Measurements from ENCODE around the gene MARCHF2. TPM values are rescaled to one million over a fixed set of nuclear protein-coding genes. Genes with fewer than 3 reads are reported as not detected.

Gene MARCHF2
- polyA plus RNA-seq, 3 donors: 10.7 to 13.4 (median 11.6) TPM

DNA sequence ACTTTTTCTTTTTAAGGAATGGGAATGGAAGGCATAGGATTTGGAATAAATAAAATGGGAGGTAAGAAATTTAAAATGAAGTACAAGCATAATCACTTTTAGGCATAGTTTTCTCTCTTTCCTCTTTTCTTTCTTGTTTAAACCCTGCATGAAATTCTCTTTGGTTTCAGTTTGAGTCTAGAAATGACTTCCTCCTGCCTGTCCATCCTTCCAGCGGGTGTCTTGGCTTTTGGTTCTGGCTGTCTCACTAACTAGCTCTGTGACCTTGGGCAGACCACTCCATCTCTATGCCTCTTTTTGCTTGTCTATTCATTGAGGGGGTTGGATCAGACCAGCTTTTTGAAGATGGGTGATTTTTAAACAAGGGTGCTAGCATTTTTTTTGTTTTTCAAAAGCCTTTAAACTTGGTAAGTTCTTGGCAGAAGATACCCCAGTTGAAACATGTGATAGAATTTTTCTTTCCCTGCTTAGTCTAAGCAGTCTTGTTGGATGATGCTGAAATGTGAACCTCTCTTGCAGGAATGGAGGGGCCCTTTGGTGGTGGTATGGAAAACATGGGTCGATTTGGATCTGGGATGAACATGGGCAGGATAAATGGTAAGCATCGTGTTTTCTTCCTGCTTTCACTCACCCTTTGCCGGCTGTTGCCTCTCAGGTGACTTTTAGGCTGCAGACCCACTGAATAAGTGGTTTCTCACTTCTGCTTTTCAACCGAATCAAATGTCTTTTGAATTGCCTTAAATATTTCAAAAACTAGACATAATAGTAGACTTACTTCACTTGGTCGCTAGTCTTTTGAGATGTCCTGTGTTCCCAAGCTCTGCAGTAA lies 60.8 kb downstream of the MARCHF2 start:
- DNase-seq (ENCODE audit: low read depth in 3 of 3, low spot score in 2 of 3): no peak

- no peak for DNase-seq (ENCODE audit: low read depth in 3 of 3, low spot score in 2 of 3)
Measured at GRCh38 chr19:8475005-8475404, 61.9 kb downstream of the MARCHF2 start.

DNA sequence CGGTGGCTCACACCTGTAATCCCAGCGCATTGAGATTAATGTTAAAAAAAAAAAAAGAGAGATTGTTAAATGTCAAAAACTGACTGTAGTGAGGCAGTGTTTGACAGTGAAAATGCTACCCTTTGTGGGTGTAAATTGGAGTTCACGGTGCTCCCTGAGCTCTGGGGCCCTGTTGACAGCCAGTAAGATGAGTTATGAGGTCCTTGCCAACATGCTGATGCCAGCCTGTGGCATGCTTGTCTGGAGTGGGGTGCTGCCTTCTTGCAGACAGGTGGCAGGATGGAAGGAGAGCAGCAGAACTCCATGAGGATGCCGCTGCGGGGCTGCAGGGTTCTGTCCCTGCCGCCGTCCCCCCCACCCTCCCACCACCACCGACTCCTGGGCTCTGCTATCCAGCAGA lies 63.4 kb downstream of the MARCHF2 start:
- no peak for DNase-seq (ENCODE audit: low read depth in 3 of 3, low spot score in 2 of 3)

DNA sequence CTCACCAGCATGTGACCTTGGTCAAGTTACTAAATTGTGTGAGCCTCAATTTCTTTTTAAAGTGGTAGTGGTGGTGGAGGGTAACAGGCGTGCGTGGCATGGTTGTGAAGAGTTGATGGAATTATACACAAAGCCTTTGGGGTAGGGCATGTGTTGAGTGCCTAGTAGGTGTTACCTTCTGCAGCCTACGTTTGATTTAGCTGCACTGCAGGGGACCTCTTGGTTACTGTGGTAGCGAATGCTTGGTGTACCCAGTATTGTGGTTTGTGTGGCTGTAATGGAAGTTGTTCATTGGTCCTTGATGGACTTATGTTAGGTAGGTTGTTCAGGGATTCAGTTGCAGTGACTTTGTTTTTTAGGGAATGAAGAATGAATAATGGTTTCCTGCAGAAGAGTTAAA lies 64.8 kb downstream of the MARCHF2 start:
- no peak for DNase-seq (ENCODE audit: low read depth in 3 of 3, low spot score in 2 of 3)

DNA sequence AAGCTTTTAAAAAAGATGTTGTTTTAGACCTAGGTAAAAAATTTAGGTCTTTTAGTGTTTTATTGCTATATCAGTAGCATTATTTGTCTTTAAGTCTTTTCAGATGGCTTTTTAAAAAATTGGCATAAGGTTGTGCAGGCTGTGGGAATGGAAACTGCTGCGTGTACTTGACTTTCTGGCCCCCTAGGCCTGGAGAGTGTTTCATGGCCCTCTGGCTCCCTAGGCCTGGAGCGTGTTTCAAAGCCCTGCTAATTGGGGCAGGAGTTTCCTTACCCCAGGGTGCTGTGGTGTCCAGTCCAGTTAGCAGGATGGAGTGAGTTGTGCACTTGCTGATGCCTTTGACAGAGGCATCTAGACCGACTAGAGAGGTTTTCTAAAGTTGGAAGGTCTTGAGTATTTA lies 65.5 kb downstream of the MARCHF2 start:
- no peak for DNase-seq (ENCODE audit: low read depth in 3 of 3, low spot score in 2 of 3)

DNA sequence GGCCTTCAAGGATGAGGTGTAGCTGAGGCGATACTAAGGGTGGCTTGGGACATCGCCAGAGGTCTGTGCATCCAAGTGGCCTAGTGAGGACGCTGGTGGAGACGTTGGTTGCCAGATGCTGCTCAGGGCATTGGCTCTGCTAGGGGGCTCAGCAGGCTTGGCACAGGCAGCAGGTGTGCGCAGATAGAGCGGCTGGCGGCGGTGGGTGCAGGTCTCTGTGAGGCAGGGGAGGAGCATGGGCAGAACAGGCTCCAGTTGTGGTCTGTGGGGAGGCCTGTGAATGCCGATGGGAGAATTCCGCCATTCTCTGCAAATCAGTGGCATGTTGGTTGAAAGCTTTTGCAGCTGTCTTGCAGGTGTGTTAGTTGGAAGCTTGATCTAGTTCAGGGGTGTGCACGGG lies 68.1 kb downstream of the MARCHF2 start:
- no peak for DNase-seq (ENCODE audit: low read depth in 3 of 3, low spot score in 2 of 3)

- DNase-seq (ENCODE audit: low read depth in 3 of 3, low spot score in 2 of 3): no peak
Measured at GRCh38 chr19:8481616-8482015, 68.5 kb downstream of the MARCHF2 start.

GRCh38 chr19:8482696-8483095 lies 69.6 kb downstream of the MARCHF2 start:
- no peak for DNase-seq (ENCODE audit: low read depth in 3 of 3, low spot score in 2 of 3)

DNA sequence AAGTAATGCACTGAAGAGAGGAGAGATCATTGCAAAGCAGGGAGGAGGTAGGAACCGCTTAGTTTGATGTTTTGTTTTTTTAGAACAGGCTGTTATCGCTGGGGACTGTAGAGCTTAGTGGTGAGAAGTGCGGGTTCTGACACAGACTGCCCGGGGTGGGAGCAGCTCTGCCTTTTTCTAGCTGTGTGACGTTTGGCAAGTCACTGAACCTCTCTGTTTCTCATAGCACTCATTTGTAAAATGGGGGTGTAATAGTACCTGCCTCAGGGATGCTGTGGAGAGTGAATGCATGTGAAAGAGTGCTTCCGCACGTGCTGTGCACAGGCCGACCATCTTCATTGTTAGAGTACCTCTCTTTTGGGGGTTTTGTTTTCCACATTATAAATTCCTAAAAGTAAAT lies 70.1 kb downstream of the MARCHF2 start:
- DNase-seq (ENCODE audit: low read depth in 3 of 3, low spot score in 2 of 3): no peak

DNA sequence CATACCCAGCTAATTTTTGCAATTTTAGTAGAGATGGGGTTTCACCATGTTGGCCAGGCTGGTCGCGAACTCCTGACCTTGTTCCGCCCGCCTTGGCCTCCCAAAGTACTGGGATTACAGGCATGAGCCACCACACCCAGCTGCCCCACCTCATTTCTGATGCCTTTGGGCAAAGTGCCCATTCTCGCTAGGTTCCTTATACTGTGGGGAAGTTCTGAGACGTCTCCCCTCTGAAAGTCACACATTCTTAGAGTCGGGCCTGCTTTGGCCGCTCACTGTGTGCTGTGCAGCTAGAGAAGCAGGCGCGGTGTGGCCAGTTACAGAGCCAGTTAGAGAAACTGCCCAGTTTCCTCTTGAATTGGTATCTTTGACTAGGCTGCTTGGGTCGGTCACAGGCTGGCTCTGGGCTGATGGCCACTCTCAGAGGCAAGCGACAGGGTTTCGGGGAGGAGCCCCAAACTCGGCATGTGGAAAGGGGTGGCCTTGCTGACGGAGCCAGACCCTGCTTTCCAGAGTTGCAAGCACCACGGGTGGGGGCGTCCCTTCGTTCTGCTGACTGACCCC lies 71.3 kb downstream of the MARCHF2 start:
- DNase-seq (ENCODE audit: low read depth in 3 of 3, low spot score in 2 of 3): no peak

GRCh38 chr19:8485561-8486371 lies 72.7 kb downstream of the MARCHF2 start:
- no peak for DNase-seq (ENCODE audit: low read depth in 3 of 3, low spot score in 2 of 3)

DNA sequence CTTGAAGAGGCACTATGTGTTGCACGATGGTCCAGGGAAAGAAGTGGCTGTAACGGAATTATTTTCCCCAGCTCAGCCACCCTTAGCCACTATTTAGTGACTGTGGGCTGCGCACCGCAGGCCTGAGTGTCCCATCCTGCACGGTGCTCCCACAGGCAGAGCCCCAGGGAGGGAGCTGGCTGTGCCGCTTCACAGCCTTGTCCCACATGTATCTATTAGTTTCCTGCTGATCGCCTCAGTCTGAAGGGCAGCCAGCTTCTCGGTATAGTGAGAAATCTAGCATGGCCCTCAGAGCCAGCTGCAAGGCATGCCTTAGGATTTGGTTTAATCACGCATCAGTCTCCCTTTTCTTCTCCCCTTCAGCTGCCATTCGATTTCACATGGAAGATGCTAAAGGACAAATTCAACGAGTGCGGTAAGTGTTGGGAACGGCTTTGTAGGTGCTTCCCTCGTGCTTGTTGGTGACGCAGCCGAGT lies 73.6 kb downstream of the MARCHF2 start:
- DNase-seq (ENCODE audit: low read depth in 3 of 3, low spot score in 2 of 3): no peak

GRCh38 chr19:8487137-8487851 lies 74.2 kb downstream of the MARCHF2 start:
- no peak for DNase-seq (ENCODE audit: low read depth in 3 of 3, low spot score in 2 of 3)

- no peak for DNase-seq (ENCODE audit: low read depth in 3 of 3, low spot score in 2 of 3)
Measured at GRCh38 chr19:8488365-8488764, 75.3 kb downstream of the MARCHF2 start.

Other genes starting within 250 kb of the MARCHF2 start
- 10 to 100 TPM; 32.0 to 41.4 (median 38.7) TPM for gene CERS4, start 203.9 kb upstream of the MARCHF2 start, polyA plus RNA-seq (ENCODE audit: insufficient read length in 3 of 3)
- 10 to 100 TPM; 24.2 to 25.9 (median 24.7) TPM for gene CD320, start 104.9 kb upstream of the MARCHF2 start, polyA plus RNA-seq (ENCODE audit: insufficient read length in 3 of 3)
- 10 to 100 TPM; 44.1 to 53.9 (median 50.0) TPM for gene NDUFA7, start 91.9 kb upstream of the MARCHF2 start, polyA plus RNA-seq (ENCODE audit: insufficient read length in 3 of 3)
- gene RPS28, start 91.8 kb upstream of the MARCHF2 start, polyA plus RNA-seq (ENCODE audit: insufficient read length in 3 of 3): 100 to 1,000 TPM; 320 to 390 (median 377) TPM
- 1 to 10 TPM; 6.4 to 7.6 (median 7.0) TPM for gene KANK3, start 70.0 kb upstream of the MARCHF2 start, polyA plus RNA-seq (ENCODE audit: insufficient read length in 3 of 3)
- 1 to 10 TPM; 1.4 to 2.5 (median 1.7) TPM for gene ANGPTL4, start 49.1 kb upstream of the MARCHF2 start, polyA plus RNA-seq (ENCODE audit: insufficient read length in 3 of 3)
- 100 to 1,000 TPM; 125 to 147 (median 129) TPM for gene RAB11B, start 22.9 kb upstream of the MARCHF2 start, polyA plus RNA-seq (ENCODE audit: insufficient read length in 3 of 3)
- gene HNRNPM, start 31.7 kb downstream of the MARCHF2 start, polyA plus RNA-seq (ENCODE audit: insufficient read length in 3 of 3): 100 to 1,000 TPM; 433 to 501 (median 481) TPM
- gene PRAM1, start 89.3 kb downstream of the MARCHF2 start, polyA plus RNA-seq (ENCODE audit: insufficient read length in 3 of 3): 1 to 10 TPM in 1 of 3 donors, under 1 TPM in 2; 0.39 to 1.6 (median 0.76) TPM
- gene ZNF414, start 100.9 kb downstream of the MARCHF2 start, polyA plus RNA-seq (ENCODE audit: insufficient read length in 3 of 3): 10 to 100 TPM; 16.3 to 19.8 (median 16.7) TPM
- 1 to 10 TPM; 2.4 to 4.8 (median 3.3) TPM for gene MYO1F, start 164.1 kb downstream of the MARCHF2 start, polyA plus RNA-seq (ENCODE audit: insufficient read length in 3 of 3)
- 10 to 100 TPM; 23.1 to 29.9 (median 27.7) TPM for gene ADAMTS10, start 197.4 kb downstream of the MARCHF2 start, polyA plus RNA-seq (ENCODE audit: insufficient read length in 3 of 3)
- gene NFILZ, start 217.3 kb downstream of the MARCHF2 start, polyA plus RNA-seq (ENCODE audit: insufficient read length in 3 of 3): not detected

All from right renal cortex interstitium (tissue), 3 donors.